Thyroid gland (tissue), 4 donors: ENCODE measurements around the gene LANCL3.
"Not testable (repeated sequence)": the region's sequence is repeated elsewhere in the genome, so short reads cannot be mapped to it uniquely, and the experiment has no call there.

Experiments used
- POLR2A ChIP-seq, 2 donors: fragments of 450-650 bp; IDR thresholded peaks; one replicate each; pipeline ENCODE4 v1.6.1; 2017; ENCODE audit warnings: antibody characterized with exemption in 2 of 2, mild to moderate bottlenecking in 2 of 2, moderate library complexity in 1 of 2
- TF ChIP-seq, protein P1 (sequence below), 6 experiments: fragments of 200-600 bp in 3 of 6; fragments of 450-650 bp in 3 of 6; sonication (generic) in 3 of 6; IDR thresholded peaks; one replicate each; pipeline ENCODE4 v1.5.1; 2016 to 2019; ENCODE audit warnings: antibody characterized with exemption in 6 of 6, mild to moderate bottlenecking in 2 of 6, inconsistent platforms in 1 of 6, moderate library complexity in 1 of 6

DNA sequence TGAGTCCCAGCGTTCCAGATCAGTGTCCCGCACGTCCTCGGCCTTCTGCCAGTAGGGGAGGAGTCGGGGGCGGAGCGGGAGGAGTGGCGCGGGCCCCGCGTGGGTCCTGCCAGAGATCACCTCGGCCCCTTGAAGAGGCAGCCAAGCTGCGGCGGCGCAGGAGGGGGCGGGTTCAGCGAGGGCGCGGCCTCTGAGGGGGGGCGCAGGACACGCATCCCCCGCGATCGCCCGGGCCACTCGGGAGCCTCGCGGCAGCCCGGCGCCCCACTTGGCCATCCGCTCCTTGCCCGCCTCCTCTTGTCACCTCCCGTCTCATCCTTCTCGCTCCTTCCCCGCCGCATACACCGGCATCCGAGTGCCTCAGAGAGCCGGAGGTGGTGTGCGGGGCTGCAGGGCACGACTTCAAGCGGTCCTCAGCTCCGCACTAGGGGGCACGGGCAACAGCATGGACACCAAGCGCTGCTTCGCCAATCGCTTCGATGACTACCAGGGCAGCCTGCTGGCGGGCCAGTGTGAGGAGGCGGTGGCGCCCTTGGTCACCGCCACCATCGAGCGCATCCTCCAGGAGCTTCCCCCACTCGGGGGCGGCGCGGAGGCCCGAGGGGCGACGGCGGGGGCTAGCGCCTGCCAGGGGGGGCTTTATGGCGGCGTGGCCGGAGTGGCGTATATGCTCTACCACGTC, at the start of gene LANCL3:
- TF ChIP-seq, protein P1, sequence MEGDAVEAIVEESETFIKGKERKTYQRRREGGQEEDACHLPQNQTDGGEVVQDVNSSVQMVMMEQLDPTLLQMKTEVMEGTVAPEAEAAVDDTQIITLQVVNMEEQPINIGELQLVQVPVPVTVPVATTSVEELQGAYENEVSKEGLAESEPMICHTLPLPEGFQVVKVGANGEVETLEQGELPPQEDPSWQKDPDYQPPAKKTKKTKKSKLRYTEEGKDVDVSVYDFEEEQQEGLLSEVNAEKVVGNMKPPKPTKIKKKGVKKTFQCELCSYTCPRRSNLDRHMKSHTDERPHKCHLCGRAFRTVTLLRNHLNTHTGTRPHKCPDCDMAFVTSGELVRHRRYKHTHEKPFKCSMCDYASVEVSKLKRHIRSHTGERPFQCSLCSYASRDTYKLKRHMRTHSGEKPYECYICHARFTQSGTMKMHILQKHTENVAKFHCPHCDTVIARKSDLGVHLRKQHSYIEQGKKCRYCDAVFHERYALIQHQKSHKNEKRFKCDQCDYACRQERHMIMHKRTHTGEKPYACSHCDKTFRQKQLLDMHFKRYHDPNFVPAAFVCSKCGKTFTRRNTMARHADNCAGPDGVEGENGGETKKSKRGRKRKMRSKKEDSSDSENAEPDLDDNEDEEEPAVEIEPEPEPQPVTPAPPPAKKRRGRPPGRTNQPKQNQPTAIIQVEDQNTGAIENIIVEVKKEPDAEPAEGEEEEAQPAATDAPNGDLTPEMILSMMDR (IDR thresholded peaks at IDR 0.05) = not testable (repeated sequence)
- TF ChIP-seq POLR2A (IDR thresholded peaks at IDR 0.05) = not testable (repeated sequence)
